Right lobe of liver (tissue), 4 donors: ENCODE data around the gene HUS1B.

Experiments
- POLR2A ChIP-seq: fragments of 450-650 bp; IDR thresholded peaks from one replicate; pipeline ENCODE4 v1.6.1; 2017; ENCODE audit warnings: antibody characterized with exemption, mild to moderate bottlenecking
- TF ChIP-seq, protein P1 (sequence below), 4 donors: fragments of 200-600 bp in 3 of 4; fragments of 450-650 bp in 1 of 4; IDR thresholded peaks; one replicate each; pipeline versions ENCODE4 v1.5.1 to v1.8.0; 2016 to 2022; ENCODE audit warnings: antibody characterized with exemption in 4 of 4, mild to moderate bottlenecking in 2 of 4
- donor health status: DM: no; HTN: no; CAD: no.
- donor health status: DM: no; HTN: no; CAD: no.
- donor health status: DM: no; HTN: yes; CAD: no.

DNA sequence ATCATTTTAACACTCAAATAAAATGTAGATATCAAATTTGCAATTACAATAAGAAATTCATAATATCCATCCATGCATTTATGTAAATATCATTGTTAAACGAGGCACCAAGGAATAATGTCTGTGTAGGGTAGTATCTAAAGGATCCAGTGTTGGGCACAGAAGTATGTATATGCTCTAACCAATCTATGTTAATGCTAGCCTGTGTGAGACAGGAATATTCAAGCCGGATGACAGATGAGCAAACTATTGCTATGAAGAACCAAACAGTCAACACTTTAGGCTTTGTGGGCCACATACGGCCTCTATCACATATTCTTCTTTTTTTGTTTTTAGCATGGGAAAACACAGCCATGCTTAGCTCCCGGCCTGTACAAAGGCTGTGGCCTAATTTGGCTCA is 45.0 kb downstream of the HUS1B start:
- TF ChIP-seq, protein P1, sequence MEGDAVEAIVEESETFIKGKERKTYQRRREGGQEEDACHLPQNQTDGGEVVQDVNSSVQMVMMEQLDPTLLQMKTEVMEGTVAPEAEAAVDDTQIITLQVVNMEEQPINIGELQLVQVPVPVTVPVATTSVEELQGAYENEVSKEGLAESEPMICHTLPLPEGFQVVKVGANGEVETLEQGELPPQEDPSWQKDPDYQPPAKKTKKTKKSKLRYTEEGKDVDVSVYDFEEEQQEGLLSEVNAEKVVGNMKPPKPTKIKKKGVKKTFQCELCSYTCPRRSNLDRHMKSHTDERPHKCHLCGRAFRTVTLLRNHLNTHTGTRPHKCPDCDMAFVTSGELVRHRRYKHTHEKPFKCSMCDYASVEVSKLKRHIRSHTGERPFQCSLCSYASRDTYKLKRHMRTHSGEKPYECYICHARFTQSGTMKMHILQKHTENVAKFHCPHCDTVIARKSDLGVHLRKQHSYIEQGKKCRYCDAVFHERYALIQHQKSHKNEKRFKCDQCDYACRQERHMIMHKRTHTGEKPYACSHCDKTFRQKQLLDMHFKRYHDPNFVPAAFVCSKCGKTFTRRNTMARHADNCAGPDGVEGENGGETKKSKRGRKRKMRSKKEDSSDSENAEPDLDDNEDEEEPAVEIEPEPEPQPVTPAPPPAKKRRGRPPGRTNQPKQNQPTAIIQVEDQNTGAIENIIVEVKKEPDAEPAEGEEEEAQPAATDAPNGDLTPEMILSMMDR (IDR thresholded peaks at IDR 0.05), result no peak
- TF ChIP-seq POLR2A, result no peak
